Heart left ventricle (tissue), 13 donors: Measurements from ENCODE around the gene LDAH.

Experiments used
- POLR2A ChIP-seq, 2 donors: fragments of 450-650 bp; IDR thresholded peaks; one replicate each; pipeline ENCODE4 v1.6.1; 2017; ENCODE audit warnings: antibody characterized with exemption in 2 of 2, mild to moderate bottlenecking in 2 of 2, moderate library complexity in 2 of 2
- TF ChIP-seq, protein P1 (sequence below), 12 donors: fragments of 200-600 bp; sonication (generic) in 4 of 12; IDR thresholded peaks; one replicate each; pipeline versions ENCODE4 v1.5.0 to v1.8.0; 2018 to 2022; ENCODE audit warnings: antibody characterized with exemption in 12 of 12, mild to moderate bottlenecking in 5 of 12
- donor health status: ischemic (EF 13 %, LVEDD 7.1; RV severe dilation, severe dysfunction).
- donor health status: DM: no; HTN: yes; CAD: no.
- donor health status: DM: no; HTN: no; CAD: no.
- donor health status: ischemic (EF 25% LVEDD 6.9; RV normal size, moderate dysfunction).
- donor health status: ischemic (EF 25% LVEDD 5.7; RV mildly dilated, moderate dysfunction).
- donor health status: ischemic (EF 35%, LVEDD 5.7; RV mildly dilated, moderate dysfunction).
- donor health status: nonischemic (EF 11% LVEDD 7.7; RV severe dilation, severe dysfunction).
- donor health status: DM: yes; HTN: yes; CAD: no.
- donor health status: PGD.
- donor health status: ischemic (EF 29% LVEDD 5.4; RV normal size, mild dysfunction).
- donor health status: nonischemic (EF 23%, LVEDD 6.1; RV moderate dilation, normal function).

DNA sequence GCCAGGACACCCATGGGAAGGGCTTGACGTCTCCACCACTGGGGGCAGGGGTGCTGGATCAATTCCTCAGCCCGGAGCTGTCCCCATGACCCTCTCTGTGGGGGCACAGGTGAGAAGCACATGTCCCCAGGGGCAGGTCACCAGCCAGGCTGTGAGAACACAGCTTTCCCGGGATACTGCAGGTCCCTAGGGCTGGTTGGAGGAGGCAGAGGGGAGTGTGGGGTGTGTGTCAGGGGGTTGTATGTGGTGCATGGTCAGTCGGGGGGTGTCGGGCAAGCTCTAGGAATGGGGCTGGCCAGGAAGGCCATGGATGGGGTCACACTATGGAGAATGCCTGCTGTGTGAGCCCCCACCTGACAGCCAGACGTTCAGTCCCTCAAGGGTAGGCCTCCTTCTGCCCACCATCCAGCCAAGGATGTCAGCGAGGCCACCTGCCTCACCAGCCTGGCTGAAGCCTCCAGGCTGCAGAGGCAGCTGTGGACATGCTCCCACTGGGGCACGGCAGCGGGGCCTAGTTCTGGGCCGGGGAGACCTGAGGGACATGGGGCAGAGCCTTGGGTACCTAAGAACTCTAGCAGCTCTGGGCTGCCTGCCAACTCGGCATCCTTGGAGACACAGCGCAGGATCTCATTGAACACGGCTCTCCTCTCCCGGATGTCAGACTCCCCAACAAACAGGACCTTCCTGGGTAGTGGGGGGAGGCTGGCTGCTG, 182.3 kb downstream of the LDAH start:
- TF ChIP-seq, protein P1, sequence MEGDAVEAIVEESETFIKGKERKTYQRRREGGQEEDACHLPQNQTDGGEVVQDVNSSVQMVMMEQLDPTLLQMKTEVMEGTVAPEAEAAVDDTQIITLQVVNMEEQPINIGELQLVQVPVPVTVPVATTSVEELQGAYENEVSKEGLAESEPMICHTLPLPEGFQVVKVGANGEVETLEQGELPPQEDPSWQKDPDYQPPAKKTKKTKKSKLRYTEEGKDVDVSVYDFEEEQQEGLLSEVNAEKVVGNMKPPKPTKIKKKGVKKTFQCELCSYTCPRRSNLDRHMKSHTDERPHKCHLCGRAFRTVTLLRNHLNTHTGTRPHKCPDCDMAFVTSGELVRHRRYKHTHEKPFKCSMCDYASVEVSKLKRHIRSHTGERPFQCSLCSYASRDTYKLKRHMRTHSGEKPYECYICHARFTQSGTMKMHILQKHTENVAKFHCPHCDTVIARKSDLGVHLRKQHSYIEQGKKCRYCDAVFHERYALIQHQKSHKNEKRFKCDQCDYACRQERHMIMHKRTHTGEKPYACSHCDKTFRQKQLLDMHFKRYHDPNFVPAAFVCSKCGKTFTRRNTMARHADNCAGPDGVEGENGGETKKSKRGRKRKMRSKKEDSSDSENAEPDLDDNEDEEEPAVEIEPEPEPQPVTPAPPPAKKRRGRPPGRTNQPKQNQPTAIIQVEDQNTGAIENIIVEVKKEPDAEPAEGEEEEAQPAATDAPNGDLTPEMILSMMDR (IDR thresholded peaks at IDR 0.05): no peak
- no peak for TF ChIP-seq POLR2A (IDR thresholded peaks at IDR 0.05)
